NCI-H2171 (cell line): ENCODE measurements around the gene GPT2.
"Not testable (repeated sequence)": the region's sequence is repeated elsewhere in the genome, so short reads cannot be mapped to it uniquely, and the experiment has no call there.

Source experiments
- DNase-seq: peaks from one replicate; lab custom pipeline; 2025; lab: John Stamatoyannopoulos, UW

The GPT2 gene

GRCh38 chr16:46866286-46866685 is 17.9 kb upstream of the GPT2 start:
- DNase-seq = no peak

DNA sequence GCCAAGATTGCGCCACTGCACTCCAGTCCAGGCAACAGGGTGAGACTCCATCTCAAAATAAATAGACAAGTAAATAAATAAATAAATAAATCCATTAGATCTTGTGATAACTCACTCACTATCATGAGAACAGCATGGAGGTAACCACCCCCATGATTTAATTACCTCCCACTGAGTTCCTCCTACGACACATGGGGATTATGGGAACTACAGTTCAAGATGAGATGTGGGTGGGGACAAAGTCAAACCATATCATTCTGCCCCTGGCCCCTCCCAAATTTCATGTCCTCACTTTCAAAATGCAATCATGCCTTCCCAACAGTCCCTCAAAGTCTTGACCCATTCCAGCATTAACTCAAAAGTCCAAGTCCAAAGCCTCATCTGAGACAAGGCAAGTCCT is 16.7 kb upstream of the GPT2 start:
- not testable (repeated sequence) for DNase-seq

GRCh38 chr16:46868891-46869290 is 15.3 kb upstream of the GPT2 start:
- DNase-seq = not testable (repeated sequence)

GRCh38 chr16:46871597-46871996 is 12.6 kb upstream of the GPT2 start:
- no peak for DNase-seq

GRCh38 chr16:46873201-46873600 is 11.0 kb upstream of the GPT2 start:
- DNase-seq = no peak

- no peak for DNase-seq
Observed at GRCh38 chr16:46875243-46875642, 8.9 kb upstream of the GPT2 start.

GRCh38 chr16:46882304-46882939 is 1.7 kb upstream of the GPT2 start:
- no peak for DNase-seq

DNA sequence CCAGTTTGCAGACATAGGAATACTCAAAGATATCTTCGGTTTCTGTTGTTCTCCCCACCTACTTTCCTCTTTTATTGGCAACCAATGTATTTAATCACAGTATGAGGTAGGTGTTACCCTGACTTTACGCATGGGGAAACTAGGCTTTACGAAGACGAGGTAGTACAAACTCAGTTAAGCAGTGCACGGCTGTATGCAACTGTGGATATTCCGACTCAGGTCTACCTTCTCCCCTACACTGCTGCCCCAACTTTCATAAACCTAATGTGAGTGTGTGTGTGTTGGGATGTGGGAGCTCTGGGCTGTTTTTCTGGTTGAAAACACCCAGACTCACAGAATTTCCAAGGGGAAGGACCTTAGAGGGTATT is 1.2 kb upstream of the GPT2 start:
- no peak for DNase-seq

DNA sequence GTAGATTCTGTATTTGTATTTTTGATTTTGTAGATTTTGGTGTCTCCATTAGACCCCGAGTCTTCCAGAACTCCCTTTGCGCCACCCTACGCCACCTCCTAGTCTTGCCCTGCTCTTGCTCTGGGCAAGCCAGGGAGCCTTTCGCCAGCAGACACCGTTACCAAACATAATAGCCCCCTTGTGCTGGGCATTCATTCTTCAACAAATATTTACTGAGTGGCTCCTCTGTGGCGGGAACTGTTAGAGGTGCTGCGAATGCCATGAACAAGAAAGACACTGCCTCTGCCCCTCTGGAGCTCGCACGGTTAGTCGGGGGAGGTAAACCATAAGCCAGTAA is 841 bp upstream of the GPT2 start:
- no peak for DNase-seq

DNA sequence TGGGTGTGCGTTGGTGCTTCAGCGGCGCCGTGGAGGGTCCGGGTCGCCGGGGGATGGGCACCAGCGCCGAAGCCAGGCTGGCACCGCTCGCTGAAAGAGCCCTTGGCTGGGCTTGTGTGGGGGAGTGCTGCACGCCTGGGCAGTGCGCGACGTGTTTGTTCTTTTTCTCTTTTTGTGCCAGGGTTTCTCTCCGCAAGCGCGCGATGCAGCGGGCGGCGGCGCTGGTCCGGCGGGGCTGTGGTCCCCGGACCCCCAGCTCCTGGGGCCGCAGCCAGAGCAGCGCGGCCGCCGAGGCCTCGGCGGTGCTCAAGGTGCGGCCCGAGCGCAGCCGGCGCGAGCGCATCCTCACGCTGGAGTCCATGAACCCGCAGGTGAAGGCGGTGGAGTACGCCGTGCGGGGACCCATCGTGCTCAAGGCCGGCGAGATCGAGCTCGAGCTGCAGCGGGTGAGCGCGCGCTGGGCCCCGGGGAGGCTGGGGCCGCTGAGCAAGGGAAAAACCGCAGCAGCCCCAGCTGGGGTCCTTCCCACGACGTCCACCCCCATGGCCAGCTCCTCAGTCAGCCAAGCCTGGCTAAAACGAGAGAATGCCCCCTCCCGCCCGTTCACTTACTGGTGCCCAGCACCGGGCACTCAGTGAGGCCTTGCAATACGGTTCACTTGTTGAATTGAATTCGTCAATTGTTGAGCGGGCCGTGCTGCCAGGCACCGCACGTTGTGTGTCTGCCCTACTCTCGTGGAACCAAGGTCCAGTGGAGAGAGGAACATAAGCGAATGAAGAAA is 541 bp downstream of the GPT2 start:
- peak; percentile 19 for DNase-seq

- DNase-seq = no peak
Observed at GRCh38 chr16:46885960-46886763, 2.0 kb downstream of the GPT2 start.

GRCh38 chr16:46886764-46887523 is 2.8 kb downstream of the GPT2 start:
- no peak for DNase-seq

- no peak for DNase-seq
Observed at GRCh38 chr16:46887524-46887854, 3.3 kb downstream of the GPT2 start.

DNA sequence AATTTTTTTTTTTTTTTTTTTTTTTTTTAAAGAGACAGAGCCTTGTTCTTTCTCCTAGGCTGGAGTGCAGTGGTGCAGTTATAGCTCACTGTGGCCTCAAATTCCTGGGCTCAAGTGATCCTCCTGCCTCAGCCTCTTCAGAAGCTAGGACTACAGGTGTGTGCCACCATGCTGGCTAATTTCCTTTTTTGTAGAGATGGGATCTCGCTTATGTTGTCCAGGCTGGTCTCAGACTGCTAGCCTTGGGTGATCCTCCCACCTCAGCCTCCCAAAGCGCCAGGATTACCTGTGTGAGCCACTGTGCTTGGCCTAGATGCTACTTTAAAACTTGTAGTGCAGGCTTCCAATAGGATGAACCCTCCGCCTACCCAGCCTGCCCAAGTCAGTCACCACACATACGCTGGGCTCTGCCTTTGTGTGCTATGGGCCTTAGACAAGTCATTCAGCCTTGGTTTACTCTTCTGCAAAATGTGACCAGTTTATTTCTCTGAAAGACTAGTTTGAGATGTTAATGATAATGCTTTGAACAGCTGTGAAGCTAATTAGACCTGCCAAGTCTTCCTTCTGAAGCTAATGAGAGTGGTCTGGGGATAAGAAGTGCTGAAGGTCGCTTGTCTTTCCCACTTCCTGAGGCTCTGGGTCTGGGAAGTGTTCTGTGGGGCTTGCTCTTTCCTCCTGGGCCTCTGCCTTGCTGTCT is 5.2 kb downstream of the GPT2 start:
- no peak for DNase-seq

DNA sequence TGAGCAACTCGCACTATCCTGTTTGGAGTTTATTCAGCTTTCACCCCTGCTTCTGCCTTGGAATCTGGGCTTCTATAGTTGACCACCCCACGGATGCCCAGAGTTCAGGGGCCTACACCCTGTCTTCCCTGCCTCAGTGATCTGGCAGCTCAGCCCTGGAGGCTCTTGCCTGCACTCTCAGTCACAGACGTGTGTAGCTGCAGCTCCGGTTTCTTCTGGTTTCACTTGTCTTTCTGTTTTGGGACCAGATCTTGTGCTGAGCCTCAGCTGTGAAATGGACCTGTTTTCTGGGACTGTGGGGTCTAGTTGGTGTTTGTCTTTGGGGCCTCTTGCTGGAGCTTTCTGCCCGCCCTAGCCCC is 5.8 kb downstream of the GPT2 start:
- no peak for DNase-seq

DNA sequence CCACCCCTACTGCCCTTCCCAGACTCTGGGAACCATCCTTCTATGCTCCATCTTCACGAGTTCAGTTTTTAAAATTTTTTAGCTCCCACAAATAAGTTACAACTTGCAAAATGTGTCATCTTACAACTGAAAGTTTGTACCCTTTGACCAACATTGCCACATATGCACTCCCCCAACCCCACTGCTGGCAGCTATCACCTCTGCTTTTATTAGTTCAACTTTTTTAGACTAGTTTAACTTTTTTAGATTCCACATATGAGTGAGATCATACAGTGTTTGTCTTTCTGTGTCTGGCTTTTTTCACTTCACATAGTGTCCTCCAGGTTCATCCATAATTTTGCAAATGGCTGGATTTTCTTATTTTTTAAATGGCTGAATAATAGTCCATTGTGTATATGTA is 7.7 kb downstream of the GPT2 start:
- DNase-seq = no peak

DNA sequence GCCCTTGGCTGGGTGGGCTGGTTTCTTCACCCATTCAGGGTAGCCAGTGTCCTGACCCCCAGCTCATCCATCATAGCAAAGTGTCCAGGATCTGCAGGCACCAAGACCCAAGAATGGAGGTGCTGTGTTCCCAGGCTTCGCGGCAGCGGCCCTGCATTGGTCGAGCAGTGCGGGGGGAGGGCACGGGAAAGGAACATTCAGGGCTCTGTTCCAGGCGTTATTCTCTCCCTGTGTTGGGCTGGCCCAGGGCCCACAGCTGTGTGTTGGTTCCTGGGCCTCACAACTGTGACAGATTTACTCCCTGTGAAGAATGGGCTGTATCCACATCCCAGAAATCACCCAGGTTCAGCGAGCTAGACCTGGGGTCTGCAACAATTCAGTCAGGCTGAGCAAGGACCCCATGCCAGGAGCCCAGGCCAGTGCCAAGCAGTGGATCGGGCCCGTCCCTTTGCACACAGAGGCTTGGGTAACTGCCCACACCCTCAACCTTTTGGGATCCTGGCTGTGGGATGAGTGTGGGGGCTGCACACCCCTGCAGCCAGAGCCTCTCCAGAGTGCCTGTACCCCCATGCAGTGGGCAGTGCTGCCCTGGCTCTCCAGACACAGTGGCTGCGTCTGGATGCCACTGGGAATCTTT is 10.0 kb downstream of the GPT2 start:
- DNase-seq = no peak

- no peak for DNase-seq
Observed at GRCh38 chr16:46895399-46896313, 11.5 kb downstream of the GPT2 start.

GRCh38 chr16:46896314-46896968 is 12.3 kb downstream of the GPT2 start:
- no peak for DNase-seq

DNA sequence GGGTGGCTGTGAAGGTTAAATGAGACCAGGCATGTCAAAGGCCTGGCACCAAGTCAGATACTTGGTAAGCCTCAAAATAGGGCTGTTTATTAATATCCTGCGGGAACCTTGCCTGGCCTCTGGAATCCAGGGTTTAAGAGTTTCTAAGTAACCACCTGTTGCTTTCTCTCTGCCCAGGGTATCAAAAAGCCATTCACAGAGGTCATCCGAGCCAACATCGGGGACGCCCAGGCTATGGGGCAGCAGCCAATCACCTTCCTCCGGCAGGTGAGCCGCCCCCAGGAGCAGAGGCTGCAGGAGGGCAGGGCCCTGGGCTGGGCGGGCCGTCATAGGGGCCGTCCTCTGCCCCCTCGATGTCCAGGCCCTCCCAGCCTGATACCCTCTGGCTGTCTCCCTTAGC is 13.3 kb downstream of the GPT2 start:
- DNase-seq = no peak
